Stimulated activated CD4-positive, alpha-beta T cell treated with anti-CD3 and anti-CD28 coated beads, TNF-alpha, amount 100 ng/mL, for 48 hours (primary cell): ENCODE data around the gene ELSPBP1.
"Not testable (repeated sequence)": the region's sequence is repeated elsewhere in the genome, so short reads cannot be mapped to it uniquely, and the experiment has no call there.

Source experiments
- DNase-seq, 3 donors: peaks; one replicate each; pipeline ENCODE4 v3.0.0-alpha.2; 2020; ENCODE audit warnings: low read depth in 3 of 3

Gene ELSPBP1

DNA sequence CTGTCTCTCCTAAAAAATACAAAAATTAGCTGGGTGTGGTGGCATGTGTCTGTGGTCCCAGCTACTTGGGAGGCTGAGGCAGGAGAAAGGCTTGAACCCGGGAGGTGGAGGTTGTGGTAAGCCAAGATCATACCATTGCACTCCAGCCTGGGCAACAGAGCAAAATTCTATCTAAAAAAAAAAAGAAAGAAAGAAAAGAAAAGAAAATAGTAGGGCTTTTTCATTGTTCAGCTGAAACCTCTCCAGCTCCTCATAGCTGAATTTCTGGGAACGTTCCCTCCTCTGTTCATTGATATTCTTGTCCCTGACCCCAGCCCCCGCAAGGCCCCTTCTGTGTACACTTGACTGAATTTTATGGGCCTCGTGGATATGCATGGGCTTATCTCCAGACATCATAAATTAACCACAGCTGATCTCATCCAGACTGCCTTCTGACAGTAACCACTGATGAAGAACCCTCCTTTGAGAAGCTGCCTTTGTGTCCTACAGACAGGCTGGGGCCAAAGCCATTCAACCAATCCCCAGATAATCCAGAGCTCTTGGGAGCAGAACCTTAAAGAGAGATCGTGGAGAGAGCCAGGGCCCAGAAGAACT lies at the start of gene ELSPBP1:
Gene ELSPBP1 (plus strand): TSS at position 424 of the 594 bp plus-strand sequence. CDS start 14,036 bp downstream, outside the sequence.
- DNase-seq: no peak

- not testable (repeated sequence) for DNase-seq
Observed at GRCh38 chr19:47949852-47950521, 44.4 kb upstream of the ELSPBP1 start.

DNA sequence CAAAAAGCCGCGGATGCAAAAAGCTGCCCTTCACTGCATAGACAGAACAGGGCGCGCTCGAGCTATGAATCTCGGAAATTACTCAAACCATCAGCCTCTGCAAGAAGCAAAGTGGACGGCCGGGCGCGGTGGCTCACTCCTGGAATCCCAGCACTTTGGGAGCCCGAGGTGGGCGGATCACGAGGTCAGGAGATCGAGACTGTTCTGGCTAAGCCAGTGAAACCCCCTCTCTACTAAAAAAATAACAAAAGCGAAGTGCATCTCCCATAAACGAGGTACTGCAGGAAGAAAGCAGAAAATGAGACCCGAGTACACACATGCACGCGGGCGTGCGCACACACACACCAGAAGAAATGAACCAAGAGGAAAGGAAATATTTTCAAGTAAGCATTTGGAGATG lies 42.3 kb upstream of the ELSPBP1 start:
- not testable (repeated sequence) for DNase-seq

- not testable (repeated sequence) for DNase-seq
Observed at GRCh38 chr19:47955936-47956335, 38.5 kb upstream of the ELSPBP1 start.

DNA sequence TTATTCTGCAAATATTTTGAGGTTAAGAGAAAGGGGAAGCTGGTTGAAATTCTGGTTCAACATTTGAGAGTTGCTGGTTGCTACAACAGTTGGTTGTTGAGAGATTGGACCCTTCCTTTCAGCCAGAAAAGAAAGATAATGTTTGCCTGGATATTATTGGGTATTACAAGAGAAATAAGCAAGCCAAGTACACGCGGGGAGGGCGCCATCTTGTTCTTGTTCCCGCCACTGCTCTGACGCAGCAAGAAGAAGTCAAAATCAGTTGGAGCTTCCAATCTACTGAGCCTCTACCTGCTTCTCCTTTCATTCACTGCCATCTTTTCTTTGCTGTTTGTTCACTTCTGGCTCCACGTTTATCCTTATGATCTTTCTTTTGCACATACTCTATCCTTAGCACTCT lies 20.9 kb upstream of the ELSPBP1 start:
- DNase-seq: no peak

DNA sequence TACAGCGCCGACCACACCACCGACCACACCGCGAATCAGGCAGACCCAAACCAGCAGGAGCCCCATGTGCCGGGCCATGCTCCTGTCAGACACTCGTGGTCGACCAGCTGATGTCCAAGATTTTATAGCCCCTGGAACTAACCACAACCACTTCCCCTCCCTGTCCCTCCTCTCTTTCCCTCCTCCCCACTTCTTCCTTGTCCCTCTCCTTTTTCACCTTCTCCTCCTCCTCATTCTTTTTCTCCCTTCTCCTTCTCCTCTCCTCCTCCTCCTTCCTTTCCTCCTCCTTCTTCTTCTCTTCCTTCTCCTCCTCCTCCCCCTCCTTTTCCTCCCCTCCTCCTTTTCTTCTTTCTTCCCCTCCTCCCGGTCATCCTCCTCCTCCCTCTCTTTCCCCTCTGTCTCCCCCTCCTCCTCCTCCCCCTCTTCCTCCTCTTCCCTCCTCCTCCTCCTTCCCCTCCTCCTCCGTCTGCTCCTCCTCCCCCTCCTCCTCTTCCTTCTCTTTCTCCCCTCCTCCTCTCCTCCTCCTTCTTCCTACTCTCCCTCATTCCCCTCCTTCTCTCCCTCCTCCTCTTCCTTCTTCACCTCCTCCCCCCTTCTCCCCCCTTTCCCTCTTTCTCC lies 3.1 kb upstream of the ELSPBP1 start:
- DNase-seq: no peak

GRCh38 chr19:47992070-47992469 lies 2.4 kb upstream of the ELSPBP1 start, which contains the start of gene BSPH1:
TSS of gene BSPH1 (minus strand) at chr19:47992170. CDS start at chr19:47992081, 89 bp downstream.
- DNase-seq: no peak

GRCh38 chr19:47996230-47996727 lies 1.8 kb downstream of the ELSPBP1 start:
- no peak for DNase-seq

DNA sequence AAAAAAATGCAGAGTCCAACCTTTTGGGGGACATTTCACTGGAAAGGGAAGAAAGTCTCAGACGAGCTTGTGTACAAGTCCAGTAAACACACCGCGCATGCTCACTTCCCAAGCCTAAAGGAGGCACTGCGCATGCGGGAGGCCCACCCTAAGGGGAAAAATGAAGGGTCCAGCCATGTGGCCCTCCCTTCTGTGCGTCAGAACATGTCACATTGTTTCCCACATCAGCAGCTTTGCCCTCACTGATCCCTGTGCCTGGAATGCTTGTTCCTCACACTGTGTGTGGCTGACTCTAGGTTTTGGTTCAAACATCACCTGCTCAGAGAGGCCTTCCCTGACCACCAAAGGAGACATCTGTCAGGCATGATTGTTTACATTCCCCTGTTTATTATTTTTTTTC lies 4.4 kb downstream of the ELSPBP1 start:
- DNase-seq: no peak

DNA sequence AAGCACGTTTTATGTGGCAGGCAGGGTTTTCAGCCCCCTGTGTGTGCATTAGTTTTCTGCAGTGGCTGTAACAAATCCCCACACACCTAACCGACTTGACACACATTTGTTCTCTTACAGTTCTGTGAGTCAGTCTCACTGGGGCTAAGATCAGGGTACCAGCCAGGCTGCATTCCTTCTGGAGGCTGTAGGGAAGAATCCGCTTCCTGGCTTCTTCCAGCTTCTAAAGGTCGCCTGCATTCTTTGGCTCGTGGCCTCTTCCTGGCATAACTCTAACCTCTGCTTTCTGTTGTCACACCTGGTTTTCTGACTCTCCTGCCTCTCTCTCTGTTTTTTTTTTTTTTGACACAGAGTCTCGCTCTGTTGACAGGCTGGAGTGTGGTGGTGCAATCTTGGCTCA lies 6.4 kb downstream of the ELSPBP1 start:
- DNase-seq: no peak

DNA sequence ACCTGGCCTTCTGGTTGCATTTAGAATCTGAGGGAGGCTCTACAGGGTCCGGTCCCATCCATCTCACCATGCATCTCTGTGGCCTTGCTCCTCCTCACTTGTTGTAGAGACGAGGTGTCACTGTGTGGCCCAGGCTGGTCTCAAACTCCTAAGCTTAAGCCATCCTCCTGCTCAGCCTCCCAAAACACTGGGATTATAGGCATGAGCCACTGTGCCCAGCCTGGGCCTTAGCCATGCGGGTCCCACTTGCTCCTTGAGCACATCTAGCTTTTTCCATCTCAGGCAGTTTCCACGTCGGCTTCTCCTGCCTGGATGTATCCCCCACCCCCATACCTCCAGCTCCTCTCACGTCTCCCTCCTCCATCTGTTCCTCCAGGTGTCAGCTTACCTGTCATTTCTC lies 9.8 kb downstream of the ELSPBP1 start:
- DNase-seq: no peak

- DNase-seq: peak in 1 of 3 donors; percentile 1
Observed at GRCh38 chr19:48006762-48007161, 12.3 kb downstream of the ELSPBP1 start.

DNA sequence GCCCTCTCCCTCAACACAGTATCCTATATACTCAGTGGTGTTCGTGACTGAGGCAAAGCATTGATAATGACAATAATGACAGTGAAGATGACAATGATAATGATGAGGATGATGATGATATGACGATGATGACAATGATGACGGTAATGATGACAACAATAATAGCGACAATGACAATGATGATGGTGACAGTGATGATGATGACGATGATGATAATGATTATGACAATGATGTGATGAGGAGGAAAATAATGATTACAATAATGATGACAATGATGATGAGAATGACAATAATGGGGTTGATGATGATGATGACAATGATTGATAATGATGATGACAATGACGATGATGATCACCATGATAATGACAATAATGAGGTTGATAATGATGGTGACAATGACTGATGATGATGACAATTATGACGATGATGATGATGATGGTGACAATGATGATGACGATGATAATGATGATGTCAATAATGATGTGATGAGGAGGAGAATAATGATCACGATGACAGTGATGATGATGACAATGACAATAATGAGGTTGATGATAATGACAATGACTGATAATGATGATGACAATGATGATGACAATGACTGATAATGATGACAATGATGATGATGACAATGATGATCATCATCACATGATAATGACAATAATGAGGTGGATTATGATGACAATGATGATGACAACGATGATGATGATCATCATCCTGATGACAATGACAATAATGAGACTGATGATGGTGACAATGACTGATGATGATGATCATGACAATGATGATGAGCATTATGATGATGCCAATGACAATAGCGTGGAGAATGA lies 16.7 kb downstream of the ELSPBP1 start:
- DNase-seq: no peak

GRCh38 chr19:48020686-48021085 lies 26.3 kb downstream of the ELSPBP1 start:
- DNase-seq: no peak

DNA sequence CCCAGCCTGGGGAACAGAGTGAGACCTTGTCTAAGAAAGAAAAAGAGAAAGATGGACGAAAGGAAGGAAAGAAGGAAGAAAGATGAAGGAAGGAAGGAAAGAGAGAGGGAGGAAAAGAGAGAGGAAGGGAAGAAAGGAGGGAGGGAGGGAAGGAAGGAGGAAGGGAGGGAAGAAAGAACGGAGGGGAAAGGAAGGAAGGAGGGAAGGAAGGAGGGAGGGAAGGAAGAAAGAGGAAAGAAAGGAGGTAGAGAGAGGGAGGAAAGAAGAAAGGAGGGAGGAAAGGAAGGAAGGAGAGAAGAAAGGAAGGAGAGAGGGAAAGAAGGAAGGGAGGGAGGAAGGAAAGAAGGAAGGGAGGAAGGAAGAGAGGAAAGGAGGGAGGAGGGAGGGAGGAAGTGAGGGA lies 28.6 kb downstream of the ELSPBP1 start:
- no peak for DNase-seq

- DNase-seq: no peak
Observed at GRCh38 chr19:48023518-48023917, 29.1 kb downstream of the ELSPBP1 start.

DNA sequence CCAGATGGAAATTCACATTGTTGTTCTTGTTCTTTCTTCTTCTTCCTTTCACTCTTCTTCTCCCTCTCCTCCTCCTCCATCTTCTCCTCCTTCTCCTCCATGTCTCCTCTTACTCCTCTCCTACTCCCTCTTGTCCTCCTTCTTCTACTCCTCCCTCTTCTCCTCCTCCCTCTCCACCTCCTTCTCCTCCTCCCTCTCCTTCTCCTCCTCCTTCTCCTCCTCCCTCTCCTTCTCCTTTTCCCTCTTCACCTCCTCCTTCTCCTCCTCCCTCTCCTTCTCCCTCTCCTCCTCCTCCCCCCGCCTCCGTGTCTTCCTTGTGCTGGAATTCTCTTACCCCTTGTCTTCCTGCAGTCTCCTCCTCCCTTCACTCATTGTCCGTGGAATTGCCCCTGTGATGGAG lies 31.0 kb downstream of the ELSPBP1 start:
- no peak for DNase-seq

DNA sequence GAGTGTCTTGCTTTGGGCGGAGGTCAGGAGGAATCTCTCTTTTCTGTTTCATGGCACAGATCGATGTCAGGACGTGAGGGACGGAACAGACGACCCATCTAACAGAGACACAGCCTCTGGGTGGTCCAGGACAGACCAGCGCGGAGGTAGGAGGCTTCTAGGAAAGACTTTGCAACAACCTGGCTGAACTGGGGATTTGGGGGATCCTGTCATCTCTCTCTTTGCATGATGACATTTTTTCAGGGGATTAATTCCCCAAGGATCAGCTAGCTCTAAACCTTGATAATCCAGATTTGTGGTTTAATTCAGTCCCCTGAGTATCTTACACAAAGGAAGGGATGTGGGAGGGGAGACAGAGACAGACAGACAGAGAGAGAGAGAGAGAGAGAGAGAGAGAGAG lies 35.0 kb downstream of the ELSPBP1 start:
- DNase-seq: no peak

DNA sequence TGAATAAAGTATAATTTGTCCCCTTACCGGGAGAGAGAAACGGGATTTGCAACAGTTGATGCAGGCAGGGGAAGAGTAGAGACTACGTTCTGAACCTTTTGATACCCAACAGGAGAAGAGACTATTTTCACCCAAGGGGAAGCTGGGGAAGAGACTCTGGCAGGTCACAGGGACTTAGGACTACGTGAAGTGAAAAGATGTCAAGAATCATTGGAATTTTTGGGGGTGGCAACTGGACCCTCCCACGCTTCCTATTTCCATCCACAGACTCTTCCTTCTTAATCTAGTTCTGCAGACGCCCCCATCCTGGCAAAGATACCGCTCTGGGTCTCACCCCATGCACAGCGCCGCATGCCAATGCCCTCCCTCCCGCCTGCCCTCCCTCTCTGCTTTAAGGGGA lies 35.6 kb downstream of the ELSPBP1 start:
- no peak for DNase-seq

DNA sequence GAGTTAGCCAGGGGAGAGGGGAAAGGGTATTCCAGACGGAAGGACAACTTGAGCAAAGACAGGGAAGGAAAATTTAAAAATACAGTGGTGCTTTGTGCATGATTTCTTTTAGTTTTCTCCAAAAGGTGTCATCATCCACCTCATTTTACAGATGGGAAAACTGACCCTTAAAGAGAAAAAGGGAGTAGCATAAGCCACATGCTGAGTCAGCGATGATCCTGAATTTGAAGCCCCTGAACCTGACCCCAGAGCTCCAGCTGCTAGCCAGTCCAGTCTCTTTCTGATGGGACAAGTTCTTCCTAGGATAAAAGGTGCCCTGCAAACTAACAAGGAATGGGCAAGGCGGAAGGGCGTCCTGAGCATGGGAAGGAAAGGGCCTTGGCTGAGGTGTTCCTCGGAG lies 39.2 kb downstream of the ELSPBP1 start:
- no peak for DNase-seq

DNA sequence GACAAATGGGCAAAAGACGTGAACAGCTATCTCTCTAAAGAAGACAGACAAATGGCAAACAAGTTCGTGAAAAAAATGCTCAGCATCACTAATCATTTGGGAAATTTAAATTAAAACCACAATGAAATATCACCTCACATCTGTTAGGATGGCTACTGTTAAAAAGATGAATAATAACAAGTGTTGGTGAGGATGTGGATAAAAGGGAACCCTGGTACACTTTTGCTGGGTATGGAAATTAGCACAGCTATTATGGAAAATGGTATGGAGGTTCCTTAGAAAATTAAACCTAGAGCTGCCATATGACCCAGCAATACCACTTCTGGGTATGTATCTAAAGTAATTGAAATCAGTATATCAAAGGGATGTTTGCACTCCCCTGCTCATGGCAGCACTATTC lies 42.3 kb downstream of the ELSPBP1 start:
- no peak for DNase-seq
